NCI-H1436 (cell line): ENCODE measurements around the gene PLS3.
"Not testable (repeated sequence)": the region's sequence is repeated elsewhere in the genome, so short reads cannot be mapped to it uniquely, and the experiment has no call there.

Experiments used
- DNase-seq: peaks from one replicate; lab custom pipeline; 2025; lab: John Stamatoyannopoulos, UW

Gene PLS3, protein sequence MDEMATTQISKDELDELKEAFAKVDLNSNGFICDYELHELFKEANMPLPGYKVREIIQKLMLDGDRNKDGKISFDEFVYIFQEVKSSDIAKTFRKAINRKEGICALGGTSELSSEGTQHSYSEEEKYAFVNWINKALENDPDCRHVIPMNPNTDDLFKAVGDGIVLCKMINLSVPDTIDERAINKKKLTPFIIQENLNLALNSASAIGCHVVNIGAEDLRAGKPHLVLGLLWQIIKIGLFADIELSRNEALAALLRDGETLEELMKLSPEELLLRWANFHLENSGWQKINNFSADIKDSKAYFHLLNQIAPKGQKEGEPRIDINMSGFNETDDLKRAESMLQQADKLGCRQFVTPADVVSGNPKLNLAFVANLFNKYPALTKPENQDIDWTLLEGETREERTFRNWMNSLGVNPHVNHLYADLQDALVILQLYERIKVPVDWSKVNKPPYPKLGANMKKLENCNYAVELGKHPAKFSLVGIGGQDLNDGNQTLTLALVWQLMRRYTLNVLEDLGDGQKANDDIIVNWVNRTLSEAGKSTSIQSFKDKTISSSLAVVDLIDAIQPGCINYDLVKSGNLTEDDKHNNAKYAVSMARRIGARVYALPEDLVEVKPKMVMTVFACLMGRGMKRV

DNA sequence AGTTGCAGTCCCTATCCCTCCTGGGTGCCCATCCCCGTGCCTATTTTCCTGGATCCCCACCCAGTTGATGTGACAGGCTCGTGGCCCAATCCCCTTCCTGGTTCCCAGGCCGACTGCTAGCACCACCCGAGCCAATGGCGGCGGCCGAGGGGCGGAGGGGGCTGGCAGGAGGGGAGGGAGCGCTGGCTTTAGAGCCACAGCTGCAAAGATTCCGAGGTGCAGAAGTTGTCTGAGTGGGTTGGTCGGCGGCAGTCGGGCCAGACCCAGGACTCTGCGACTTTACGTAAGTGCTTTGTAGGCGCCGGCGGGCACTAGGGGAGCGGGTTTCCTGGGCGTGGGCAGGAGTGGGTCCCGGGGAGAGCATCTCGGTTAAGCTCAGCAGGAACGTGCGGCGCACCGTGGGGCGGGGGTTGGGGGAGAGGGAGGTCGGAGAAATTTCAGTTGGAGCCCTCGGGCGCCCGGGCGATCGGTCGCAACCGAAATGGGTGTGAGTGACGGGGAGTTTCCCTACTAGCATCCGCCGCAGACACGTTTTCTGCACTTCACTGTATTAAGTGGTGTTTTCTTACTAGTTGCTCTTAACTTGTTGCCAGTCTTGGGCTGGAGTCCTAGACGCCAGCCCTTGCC, at the start of gene PLS3:
Gene PLS3, plus strand, starts transcription at position 197 of the 627 bp plus-strand sequence. CDS start 49,077 bp downstream, outside the sequence.
- DNase-seq, result peak; percentile 49

DNA sequence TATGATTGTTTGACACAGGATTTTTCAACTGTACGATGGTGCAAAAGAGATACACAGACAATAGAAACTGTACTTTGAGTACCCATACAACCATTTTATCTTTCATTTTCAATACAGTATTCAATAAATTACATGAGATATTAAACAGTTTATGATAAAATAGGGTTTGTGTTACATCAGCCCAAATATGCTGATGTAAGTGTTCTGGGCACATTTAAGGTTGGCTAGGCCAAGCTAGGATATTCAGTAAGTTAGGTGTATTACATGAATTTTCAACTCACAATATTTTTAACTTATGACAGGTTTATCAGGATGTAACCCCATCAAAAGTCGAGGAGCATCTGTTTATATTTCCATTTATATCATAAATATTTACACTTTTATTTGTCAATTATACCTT, 42.9 kb upstream of the PLS3 start:
- no peak for DNase-seq

DNA sequence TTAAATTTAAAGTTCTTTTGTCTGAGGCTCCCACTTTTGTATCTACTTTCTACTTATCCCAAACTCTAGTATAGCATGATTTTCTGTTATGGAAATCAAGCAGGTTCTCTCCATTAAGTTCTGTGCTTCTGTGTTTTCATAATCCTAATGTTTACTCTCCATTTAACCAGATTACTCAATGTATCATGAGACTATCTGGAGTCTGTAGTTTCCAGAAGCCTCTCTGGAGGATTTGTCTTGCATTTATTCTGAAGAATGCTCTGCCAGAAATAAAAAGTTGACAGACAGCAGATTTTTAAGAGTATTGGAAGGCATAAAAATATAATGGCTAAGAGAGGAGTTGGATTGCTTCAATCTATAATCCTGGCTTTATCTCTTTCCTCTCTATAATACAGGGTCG, 39.2 kb upstream of the PLS3 start:
- no peak for DNase-seq

DNA sequence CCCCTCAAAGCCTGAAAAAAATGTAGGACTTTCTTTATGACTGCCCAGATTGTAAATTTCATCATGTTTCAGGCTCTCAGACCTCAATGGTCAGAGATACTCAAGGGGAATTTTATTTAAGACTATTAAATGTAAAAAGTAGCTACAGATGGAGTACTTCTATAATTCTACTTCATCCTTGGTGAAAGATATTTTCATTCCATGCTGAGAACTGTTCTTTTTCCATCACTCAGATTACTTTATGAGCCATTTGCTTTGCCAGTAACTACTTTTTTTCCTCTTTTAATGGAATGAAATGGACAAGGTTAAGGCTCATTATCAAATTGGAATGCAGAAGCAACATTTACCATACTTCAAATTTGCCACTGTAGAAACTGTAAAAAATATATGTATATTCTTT, 38.0 kb upstream of the PLS3 start:
- DNase-seq, result no peak

DNA sequence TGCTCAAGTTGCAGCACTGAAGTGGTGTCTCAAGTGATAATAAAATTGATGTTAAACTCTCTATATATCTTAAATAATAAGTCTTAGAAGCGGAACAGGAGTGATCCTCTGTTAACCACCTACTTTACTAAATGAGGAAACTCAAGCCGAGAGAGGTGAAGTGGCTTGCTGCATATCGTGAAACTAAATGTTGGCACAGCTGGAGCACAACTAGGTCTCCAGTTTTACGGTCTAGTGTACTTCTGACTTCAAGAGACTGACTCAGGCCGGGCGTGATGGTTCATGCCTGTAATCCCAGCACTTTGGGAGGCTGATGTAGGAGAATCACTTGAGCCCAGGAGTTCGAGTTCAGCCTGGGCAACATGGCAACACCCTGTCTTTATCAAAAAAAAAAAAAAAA, 35.5 kb upstream of the PLS3 start:
- peak; percentile 23 for DNase-seq

DNA sequence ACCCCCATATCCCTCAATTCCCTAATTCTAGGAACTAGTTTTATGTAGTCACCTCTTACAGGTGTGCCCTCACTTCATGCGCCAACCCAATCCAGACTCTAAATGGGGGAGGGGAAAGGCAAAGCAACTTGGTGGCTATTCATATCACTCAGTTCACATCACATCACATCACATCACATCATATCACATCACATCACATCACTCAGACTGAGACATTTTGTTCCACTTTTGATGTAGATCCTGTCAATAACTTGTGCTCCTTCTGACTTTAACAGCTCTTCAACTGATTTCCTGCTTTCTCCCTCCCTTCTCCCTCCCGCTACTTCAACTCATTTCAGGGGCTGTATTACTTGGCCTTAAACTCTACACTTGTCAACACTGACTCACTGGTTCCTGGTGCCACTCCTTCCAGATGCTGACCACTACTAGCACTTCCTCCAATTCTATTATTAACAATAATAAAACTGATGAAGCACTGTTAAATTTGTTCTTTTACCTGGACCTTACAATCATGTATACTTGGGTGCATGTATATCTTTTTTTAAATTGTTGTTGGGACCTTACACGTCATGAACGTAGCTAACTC, 29.1 kb upstream of the PLS3 start:
- no peak for DNase-seq

DNA sequence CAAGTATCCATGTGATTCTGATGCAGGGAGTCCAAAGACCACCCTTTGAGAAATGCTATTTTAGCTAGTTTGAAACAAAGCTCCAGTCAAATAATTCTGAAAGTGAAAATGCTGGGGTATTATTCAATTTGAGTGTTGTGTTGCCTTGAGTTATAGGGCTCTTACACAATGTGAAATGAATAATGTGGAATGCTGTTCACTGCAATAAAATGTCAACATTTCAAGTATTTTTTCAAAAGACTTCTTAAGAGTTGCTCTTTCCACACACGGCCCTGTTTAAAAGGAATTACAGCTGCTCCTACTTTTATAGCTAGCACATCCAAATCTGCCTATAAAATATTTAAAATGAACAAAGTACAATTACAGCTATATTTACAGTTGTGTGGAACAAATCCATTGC, 27.5 kb upstream of the PLS3 start:
- no peak for DNase-seq

DNA sequence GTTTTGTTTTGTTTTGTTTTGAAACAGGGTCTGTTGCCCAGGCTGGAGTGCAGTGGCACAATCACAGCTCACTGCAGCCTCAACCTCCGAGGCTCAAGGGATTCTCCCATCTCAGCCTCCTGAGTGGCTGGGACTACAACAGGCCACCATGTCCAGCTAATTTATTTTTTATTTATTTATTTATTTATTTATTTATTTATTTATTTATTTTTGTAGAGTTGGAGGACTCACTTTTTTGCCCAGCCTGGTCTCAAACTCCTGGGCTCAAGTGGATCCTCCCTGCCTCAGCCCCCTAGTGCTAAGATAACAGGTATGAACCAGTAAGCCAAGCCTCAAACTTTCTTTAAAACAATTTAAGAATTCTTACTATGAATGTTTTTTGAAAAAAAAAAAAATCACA, 26.6 kb upstream of the PLS3 start:
- no peak for DNase-seq

DNA sequence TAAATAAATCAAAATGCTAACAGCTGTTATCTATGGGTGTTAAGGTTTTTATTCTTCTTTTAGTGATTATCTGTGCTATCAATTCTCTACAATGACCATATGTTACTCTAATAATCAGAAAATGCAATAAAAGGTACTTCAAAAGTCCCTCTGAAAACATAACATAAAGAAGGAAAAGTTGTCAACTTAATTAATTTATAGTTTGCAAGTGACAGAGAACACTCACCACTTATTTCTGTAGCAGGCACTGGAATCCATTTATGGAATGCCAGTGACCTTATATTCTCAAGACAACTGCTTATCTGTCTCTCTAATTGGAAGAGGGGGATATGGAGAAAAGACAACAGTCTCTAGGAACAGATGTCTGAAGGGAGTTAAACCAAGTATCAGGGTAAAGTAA, 25.6 kb upstream of the PLS3 start:
- DNase-seq, result no peak

DNA sequence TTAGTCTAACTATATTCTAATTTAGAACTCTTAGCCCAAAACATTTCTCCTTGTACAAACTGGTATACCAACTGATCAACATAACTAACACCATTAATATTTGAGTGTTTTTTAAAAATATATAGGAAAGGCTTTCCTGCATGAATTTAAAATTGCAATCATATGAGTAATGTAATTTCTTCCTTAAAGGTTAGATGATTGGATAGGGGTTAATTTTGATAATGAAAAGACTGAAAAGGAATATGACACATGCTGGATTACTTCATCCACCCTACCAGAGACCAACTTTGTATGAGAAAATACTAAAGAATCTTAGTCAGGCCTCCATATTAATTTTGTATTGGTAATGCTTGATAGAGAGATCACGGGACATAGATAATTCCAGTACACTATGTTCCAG, 25.1 kb upstream of the PLS3 start:
- no peak for DNase-seq

DNA sequence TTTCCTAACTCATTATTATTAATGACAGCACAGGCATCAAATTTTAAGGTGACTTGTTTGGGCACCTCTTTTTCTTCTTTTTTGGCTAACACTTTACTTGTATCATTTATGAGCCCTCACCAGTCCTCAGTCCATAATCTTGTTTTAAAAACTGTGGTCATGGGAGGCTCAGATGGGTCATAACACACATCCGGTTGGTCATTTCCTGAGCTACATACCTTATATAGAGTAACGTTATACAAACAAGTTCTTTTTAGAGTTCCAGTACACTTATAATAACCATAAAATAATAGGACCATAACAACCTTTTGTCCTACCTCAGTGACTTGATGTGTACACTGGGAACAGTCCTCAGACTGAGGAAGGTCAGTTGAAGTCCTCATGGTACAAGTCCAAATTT, 21.1 kb upstream of the PLS3 start:
- DNase-seq, result no peak

DNA sequence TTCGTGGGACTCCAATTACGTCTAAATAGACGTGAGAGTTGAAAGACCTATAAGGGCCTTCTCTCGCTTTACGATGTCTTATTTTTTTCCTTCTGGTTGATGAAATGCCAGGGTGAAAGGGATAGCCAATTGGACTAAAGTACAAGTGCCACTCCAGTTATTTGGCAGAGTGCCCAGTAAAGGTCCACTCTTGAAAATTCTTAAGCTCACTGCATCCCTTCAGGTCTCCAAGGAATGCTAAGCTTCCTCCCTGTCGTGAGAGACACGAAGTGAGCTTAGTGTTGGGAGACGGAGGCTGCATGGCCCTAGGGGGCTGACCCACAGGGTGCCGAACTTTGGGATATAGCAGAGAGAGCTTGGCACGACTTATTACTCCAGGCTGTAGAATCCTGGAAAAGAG, 19.9 kb upstream of the PLS3 start:
- not testable (repeated sequence) for DNase-seq

DNA sequence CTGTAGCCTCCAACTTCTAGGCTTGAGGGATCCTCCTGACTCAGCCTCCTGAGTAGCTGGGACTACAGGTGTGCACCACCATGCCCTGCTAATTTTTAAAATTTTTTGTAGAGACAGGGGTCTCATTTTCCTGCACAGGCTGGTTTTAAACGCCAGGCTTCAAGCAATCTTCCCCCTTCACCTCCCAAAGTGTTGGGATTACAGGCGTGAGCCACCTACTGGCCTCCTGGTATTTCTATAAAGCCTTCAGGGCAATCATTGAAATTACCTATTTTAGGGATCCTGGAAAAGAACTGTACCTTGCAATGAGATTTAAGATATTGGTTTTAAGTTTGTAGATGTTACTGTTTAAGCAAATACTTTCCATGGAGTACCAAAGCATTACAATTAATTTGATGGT, 13.5 kb upstream of the PLS3 start:
- no peak for DNase-seq

DNA sequence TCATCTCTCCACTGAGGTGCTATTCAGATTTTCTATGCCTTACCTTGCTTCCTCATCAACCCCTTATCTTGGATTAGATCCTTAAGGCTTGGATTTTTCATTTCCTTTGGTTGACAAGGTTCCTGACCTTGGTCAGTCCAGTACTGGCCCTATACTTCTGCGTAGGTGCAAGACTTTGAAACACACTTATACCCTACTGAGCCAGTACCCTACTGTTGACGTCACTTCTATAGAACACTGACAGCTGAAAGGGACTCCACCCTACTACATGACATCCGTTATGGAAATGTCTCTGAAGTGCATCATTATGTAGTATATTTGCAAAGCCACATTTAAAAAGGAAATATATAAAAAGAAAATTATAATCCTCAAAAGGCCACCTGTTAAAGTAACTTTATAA, 12.0 kb upstream of the PLS3 start:
- no peak for DNase-seq

DNA sequence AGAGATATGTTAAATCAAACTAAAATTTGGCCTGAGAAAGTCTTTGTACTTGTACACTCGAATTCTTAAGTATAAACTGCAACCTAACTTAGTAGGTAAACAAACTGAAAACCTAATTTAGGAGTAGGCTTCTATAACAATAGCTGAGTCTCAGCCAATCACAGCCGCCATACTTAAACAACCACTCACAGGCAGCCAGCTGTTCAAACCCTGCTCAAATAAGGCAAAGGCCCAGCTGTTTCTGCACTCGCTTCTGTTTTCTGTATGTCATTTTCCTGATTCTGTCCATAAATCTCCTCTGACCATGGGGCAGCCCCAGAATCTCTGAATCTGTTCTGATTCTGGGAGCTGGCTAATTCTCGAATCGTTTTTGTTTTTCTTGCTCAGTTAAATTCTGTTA, 7.8 kb upstream of the PLS3 start:
- DNase-seq, result peak; percentile 25

DNA sequence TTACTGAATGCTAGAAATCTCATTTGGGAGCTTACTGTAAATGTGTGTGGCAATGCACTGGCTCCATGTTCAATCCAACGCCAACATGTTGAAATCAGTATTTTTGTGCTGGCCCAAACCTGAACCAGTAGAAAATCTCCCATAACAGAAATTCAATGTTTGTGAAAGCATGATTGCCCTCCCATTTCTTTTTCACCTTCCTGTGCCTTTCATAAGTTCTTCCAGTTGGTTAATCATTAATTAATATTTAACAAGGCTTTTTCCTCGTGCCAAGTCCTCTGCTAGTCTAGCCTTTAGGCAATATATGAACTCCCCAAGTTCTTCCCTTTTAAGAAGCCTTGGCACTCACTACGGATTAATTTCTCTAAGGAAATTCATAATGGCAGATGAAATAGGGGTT, 1.3 kb upstream of the PLS3 start:
- DNase-seq, result no peak

DNA sequence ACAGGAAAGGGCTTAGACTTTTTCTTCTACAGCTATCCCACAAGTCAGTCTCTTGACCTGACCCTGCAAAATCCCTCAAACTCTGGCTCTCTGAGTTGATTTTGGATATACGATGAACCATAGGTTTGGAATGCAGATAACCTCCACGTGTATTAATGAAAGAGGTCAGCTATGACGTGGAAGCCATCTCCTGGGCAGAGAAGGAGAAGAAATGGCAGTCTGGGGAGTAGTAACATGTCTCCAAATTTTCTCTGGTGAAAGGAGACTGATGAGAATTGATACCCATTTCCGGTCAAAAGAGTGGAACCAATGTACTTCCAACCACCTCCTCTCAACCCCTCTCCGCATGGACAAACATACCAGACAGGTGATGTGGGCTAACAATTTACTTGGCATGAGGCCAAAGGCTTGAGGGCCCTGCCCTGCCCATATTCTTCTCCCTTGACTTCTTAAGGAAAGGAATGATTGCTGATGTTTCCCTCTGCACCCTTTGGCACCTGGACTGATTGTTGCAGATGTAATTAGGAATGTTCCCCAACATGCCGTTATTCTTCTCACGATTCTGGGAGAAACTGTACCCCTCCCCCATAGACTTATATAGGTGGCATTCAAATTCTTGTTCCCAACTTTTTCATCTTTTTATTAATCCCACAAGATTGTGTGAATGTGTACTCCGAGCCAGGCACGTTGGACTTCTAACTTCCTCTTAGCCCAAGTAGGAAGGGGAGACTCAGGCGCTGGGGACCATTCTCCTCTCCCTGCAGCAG, 580 bp upstream of the PLS3 start:
- no peak for DNase-seq

DNA sequence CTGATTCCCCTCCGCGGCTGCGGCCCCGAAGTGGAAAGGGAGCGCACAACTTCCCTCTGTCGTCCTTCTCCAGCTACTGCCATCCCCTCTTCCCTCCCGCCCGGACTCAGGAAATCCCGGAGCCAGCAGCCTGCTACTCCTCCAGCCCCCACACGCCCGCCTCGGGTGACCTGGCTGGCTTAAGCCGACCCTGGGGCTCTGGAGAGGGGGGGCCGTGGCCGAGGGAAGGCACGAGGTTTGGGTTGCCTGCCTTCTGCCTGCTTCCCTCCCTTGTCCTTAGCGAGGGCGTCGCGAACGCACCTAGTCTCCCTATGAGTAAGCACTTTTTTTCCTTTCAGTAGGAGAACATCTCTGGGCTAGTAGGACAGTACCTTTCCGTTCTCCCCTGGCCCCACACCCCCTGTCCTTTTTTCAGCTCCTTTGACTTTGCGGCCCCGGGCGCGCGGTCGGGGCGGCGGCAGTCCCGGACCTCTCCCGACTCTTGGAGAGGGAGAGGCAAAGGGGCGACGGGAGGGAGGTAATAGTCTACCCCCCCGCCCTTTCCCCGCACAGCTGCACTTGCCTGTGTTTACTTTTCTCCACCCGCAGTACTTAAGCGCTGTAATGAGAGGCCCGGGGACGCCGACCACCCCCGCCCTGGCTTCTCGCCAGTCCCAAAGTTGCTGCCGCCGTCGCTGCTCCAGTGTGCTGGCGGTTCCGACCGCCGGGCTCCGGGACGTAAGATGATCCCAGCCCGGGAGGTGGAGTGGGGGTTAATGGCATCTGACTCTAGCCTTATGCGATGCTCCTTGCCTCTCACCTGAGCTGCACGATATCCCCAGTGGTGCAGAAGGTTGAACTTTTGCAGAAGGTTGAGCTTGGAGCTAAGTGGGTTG, 868 bp downstream of the PLS3 start:
- peak; percentile 41 for DNase-seq

DNA sequence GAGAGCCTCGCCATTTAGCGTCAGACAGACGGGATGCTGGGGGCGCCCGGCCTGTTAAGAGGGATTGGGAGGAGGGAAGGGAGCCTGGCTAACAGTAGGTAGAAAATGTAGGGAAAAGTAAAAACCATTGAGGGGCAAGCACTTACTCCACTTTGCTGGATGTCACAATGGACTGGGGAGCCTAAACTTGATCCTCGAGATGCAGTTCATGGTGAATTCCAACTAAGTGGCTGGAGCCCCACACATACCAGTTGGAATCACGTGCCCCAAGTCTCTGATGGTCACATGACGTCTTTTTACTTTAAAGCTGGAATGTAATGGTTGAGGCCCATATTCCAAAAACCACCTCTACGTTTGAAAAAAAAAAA, 1.5 kb downstream of the PLS3 start:
- no peak for DNase-seq

DNA sequence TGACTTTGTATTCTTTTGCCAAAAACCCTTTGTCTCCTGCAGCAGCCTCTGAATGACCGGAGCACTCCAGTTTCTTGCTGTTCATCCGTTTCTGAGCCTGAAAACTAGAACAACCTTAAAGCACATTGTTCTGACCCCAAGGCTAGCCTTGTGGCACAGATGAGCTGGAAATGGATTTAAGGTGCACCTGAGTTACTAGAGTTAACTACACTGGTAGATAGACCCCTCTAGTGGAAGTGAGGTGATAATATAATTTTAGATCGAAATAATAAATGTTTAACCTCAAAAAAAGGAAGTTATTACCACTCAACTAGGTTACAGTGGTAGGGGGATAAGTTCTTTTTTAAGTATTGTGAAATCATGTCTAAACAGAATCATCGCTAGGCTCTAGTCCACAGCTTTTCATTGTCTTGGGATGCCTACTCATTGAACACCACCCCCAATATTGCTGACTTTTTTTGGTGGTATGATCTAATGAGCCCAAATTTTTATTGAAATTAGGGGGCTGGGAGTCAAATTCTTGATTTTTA, 2.7 kb downstream of the PLS3 start:
- DNase-seq, result no peak

DNA sequence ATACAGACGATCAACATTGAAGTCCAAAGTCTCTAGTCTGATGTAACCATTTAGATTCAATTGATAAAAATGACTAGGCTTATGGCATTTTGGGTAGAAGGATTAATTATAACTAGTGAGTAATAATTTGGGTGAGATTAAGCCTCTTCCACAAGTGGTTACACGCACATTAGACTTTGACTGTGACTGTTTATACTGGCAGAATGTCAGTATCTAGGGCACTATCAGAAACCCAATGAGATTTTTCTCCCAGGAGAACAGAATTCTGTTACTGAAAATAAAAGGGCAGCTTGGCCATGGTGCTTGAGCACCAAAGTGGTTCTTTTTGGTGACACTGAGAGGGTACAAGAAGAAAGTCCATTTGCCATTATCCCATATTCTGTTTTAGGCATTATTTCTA, 3.3 kb downstream of the PLS3 start:
- DNase-seq, result no peak
